ENCODE measurements around the gene RANGAP1.
A peak's percentile ranks its signal among the peaks of the same experiment; 100 is the strongest.

Gene RANGAP1, protein sequence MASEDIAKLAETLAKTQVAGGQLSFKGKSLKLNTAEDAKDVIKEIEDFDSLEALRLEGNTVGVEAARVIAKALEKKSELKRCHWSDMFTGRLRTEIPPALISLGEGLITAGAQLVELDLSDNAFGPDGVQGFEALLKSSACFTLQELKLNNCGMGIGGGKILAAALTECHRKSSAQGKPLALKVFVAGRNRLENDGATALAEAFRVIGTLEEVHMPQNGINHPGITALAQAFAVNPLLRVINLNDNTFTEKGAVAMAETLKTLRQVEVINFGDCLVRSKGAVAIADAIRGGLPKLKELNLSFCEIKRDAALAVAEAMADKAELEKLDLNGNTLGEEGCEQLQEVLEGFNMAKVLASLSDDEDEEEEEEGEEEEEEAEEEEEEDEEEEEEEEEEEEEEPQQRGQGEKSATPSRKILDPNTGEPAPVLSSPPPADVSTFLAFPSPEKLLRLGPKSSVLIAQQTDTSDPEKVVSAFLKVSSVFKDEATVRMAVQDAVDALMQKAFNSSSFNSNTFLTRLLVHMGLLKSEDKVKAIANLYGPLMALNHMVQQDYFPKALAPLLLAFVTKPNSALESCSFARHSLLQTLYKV

DNA sequence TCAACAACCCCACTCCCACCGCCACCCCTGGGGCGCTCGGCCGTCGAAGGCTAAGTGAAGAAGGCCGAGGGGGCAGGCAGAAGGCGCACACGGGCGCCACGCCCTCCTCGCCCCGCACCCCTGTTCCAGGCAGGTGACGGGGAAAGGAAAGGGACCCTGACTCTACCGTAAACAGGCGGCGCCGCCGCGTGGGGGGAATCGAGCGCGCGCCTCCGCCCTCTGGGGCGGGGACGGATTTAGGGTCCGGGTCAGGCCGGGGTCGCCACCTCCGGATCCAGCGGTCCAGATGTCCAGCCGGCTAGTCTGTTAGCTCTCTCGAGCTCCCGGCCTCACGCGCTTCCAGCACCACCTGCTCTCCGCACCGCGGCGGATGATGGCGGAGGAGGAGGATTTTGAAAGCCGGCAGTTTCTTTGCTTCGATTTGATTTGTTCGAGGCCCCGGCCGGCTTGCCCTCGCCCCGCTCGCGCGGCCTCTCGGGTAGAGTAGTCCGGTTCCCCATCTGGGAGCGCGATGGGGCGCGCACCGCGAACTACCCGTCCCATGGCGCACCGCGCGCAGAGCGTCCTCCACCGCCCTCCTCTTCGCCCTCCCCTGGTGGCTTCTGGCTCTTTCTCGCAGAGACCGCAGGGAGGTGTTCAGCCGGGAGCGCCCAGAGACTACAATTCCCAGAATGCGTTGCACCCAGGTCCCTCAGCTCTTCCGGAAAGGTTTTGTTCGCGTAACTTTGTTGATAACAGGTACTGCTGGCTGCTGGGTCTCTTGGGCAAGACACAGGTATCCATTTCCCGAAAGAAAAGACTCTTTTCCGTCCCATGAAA lies at the start of gene RANGAP1:
Gene RANGAP1, minus strand, starts transcription at position 368 of the 819 bp plus-strand sequence. CDS start 5,143 bp downstream, outside the sequence.
- peak within 1 kb of the TSS; percentile 71 for H3K4me3 ChIP-seq (ENCODE audit: low read length)
- peak within 1 kb of the TSS; percentile 68 for H3K9ac ChIP-seq (ENCODE audit: low read length)
- peaks cover 23% of the 10 kb centered on the region for H3K36me3 ChIP-seq (ENCODE audit: control insufficient read depth, low read depth, low read length)
- H3K27ac ChIP-seq (ENCODE audit: low read length), result no peak within 1 kb of the TSS
- no peaks in the 10 kb centered on the region for H3K27me3 ChIP-seq (ENCODE audit: control insufficient read depth, insufficient read depth, low read length)
- H3K9me3 ChIP-seq (ENCODE audit: control insufficient read depth, low read depth, low read length), result no peaks in the 10 kb centered on the region
- peaks cover 22% of the 10 kb centered on the region for H3K4me1 ChIP-seq (ENCODE audit: control insufficient read depth, low read depth, low read length)

DNA sequence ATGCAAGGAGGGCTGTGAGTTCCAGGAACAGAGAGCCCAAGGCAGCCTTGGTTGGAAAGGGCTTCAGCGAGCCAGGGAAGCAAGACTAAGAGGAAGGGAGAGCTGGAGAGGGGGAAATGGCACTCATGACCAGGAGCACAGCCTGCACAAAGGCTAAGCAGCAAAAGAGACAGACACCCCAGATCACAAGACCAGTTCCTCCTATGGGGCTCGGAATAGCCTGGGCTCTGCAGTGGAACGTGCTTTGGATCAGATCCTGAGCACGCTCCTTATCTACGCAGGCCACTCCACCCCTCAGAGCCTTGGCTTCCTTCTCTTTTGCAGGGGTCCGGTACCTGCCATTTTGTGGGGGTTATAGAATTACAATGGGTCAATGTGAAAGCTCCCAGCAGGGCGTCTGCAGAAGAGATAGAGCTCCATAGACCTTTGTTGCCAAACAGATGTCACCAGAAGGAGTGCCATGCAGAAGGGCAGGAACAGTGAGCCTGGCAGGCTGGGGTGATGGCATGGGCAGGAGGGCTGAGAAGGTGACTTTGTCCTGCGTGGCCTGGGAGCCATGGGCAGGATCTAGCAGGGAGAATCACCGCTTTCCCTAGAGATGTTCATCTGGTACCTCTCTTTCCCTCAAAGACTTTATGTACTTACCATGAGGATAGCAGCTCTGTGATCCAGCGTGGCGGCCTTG lies 49.1 kb upstream of the RANGAP1 start:
- Histone ChIP-seq H3K27ac (ENCODE audit: low read length) (no peak overlapping the region), H3K36me3 (ENCODE audit: control insufficient read depth, low read depth, low read length) (peaks cover 30% of the 10 kb centered on the region), H3K4me1 (ENCODE audit: control insufficient read depth, low read depth, low read length) (no peaks in the 10 kb centered on the region), H3K27me3 (ENCODE audit: control insufficient read depth, insufficient read depth, low read length) (no peaks in the 10 kb centered on the region), H3K9ac (ENCODE audit: low read length) (no peak overlapping the region), H3K9me3 (ENCODE audit: control insufficient read depth, low read depth, low read length) (no peaks in the 10 kb centered on the region), H3K4me3 (ENCODE audit: low read length) (no peak overlapping the region)

DNA sequence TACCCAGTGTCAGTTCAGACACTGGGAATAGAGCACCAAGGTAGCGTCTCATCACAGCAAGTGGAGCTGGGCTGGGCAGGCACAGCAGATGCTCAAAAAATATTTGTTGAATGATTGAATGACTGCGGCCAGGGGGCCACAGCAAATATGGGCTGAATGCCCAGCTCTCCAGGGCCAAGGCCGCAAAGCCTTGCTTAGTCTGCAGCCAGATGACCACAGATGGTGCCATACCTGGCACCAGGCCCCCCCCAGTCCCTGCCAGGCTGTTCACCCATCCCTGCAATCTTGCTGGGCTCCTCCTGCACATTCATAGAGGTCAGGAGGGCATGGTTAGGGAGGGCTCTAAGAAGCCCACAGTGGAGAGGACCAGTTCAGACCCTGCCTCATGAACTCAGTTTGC lies 48.2 kb upstream of the RANGAP1 start:
- no peaks in the 10 kb centered on the region for H3K9me3 ChIP-seq (ENCODE audit: control insufficient read depth, low read depth, low read length)
- H3K27ac ChIP-seq (ENCODE audit: low read length), result no peak overlapping the region
- H3K27me3 ChIP-seq (ENCODE audit: control insufficient read depth, insufficient read depth, low read length), result no peaks in the 10 kb centered on the region
- H3K4me1 ChIP-seq (ENCODE audit: control insufficient read depth, low read depth, low read length), result no peaks in the 10 kb centered on the region
- peaks cover 35% of the 10 kb centered on the region for H3K36me3 ChIP-seq (ENCODE audit: control insufficient read depth, low read depth, low read length)
- no peak overlapping the region for H3K4me3 ChIP-seq (ENCODE audit: low read length)
- H3K9ac ChIP-seq (ENCODE audit: low read length), result no peak overlapping the region

DNA sequence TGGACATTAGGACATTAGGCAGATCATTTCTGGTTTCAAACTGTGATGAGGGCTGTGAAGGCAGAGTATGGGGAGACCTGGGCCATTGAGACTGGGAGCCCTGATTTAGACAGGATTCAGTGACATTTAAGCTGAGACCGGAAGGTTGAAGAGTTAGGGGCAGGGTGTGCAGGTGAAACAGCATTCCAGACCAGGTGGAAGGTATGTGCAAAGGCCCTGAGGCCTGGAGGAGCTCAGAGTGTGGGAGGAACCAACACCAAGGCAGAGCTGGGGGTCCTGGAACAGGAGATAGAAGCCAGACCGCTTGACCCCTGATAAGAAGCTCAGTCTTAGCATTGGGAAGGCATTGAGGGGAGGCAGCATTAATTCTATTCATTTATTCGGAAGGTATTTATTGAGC lies 47.8 kb upstream of the RANGAP1 start:
- peaks cover 35% of the 10 kb centered on the region for H3K36me3 ChIP-seq (ENCODE audit: control insufficient read depth, low read depth, low read length)
- no peaks in the 10 kb centered on the region for H3K27me3 ChIP-seq (ENCODE audit: control insufficient read depth, insufficient read depth, low read length)
- no peak overlapping the region for H3K27ac ChIP-seq (ENCODE audit: low read length)
- no peak overlapping the region for H3K9ac ChIP-seq (ENCODE audit: low read length)
- no peak overlapping the region for H3K4me3 ChIP-seq (ENCODE audit: low read length)
- no peaks in the 10 kb centered on the region for H3K9me3 ChIP-seq (ENCODE audit: control insufficient read depth, low read depth, low read length)
- no peaks in the 10 kb centered on the region for H3K4me1 ChIP-seq (ENCODE audit: control insufficient read depth, low read depth, low read length)

DNA sequence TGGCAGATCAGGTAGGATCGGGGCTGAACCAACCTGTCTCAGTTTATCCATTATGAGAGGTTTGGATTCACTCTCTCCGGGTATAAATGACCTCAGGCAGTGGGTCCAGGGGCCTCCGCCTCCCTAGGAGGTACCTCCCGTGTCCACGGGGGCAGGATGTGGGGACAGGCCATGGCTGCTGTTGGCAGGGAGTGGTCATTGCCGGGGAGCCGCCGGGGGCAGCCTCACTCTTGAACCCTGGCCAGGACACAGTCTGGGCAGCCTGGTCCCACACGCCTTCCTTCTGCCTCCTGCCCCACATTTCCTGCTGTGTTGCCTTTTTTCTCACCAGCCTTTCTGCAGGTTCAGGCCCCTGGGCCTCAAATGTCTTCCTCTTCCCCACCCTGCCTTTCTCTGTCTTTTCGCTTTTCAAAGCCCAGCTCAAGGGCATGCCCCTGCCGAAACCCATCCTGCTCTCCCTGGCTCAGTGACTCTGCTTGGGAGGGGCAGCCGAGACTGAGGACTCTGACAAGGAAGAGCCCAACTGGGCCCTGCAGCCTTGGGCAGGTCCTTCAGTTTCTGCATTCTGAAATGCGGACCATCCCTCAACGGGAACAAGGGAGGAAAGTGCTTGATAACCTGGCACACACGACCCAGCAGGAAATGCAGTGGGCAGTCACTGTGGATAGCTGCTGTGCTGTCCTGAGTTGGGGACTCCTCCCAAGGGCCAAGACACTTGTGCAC lies 46.4 kb upstream of the RANGAP1 start:
- Histone ChIP-seq H3K27me3 (ENCODE audit: control insufficient read depth, insufficient read depth, low read length) (no peaks in the 10 kb centered on the region), H3K9me3 (ENCODE audit: control insufficient read depth, low read depth, low read length) (no peaks in the 10 kb centered on the region), H3K27ac (ENCODE audit: low read length) (no peak overlapping the region), H3K4me1 (ENCODE audit: control insufficient read depth, low read depth, low read length) (no peaks in the 10 kb centered on the region), H3K4me3 (ENCODE audit: low read length) (no peak overlapping the region), H3K9ac (ENCODE audit: low read length) (no peak overlapping the region), H3K36me3 (ENCODE audit: control insufficient read depth, low read depth, low read length) (peaks cover 48% of the 10 kb centered on the region)

DNA sequence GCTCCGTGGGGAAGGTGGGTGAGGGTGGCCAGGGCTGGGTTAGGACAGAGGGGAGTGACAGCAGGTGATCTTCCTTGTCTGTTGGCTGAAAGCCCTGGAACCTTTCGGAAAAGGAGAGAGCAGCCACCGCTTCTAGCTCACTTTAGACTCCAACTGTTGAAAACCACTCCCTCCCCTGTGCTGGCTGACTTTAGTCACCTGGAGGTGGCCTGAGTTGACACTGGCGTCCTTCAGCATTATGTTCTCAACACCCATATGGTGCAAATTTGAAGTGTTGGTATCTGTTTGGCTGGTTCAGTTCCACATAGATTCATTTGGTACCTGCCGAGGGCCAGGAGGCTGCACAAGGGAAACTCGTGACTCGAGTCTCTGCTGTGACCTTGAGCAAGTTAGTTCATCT lies 44.2 kb upstream of the RANGAP1 start:
- no peaks in the 10 kb centered on the region for H3K4me1 ChIP-seq (ENCODE audit: control insufficient read depth, low read depth, low read length)
- H3K9me3 ChIP-seq (ENCODE audit: control insufficient read depth, low read depth, low read length), result no peaks in the 10 kb centered on the region
- H3K4me3 ChIP-seq (ENCODE audit: low read length), result no peak overlapping the region
- H3K27ac ChIP-seq (ENCODE audit: low read length), result no peak overlapping the region
- no peaks in the 10 kb centered on the region for H3K27me3 ChIP-seq (ENCODE audit: control insufficient read depth, insufficient read depth, low read length)
- H3K9ac ChIP-seq (ENCODE audit: low read length), result no peak overlapping the region
- H3K36me3 ChIP-seq (ENCODE audit: control insufficient read depth, low read depth, low read length), result peaks cover 62% of the 10 kb centered on the region

DNA sequence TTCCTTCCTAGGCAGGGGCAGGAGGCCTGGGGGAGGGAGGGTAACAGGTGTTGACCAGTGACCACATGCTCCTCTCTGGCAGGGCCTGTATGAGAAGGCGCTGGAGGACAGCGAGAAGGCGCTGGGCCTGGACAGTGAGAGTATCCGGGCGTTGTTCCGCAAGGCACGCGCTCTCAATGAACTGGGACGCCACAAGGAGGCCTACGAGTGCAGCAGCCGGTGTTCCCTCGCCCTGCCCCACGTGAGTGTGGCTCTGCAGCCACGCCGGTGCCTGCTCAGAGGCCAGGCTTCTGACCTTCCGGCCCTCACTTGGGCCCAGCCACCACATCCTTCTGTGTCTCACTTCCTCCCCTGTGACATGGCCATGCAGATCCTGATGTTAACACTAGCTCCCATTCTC lies 41.1 kb upstream of the RANGAP1 start:
- H3K4me3 ChIP-seq (ENCODE audit: low read length), result no peak overlapping the region
- H3K27ac ChIP-seq (ENCODE audit: low read length), result no peak overlapping the region
- H3K27me3 ChIP-seq (ENCODE audit: control insufficient read depth, insufficient read depth, low read length), result no peaks in the 10 kb centered on the region
- no peaks in the 10 kb centered on the region for H3K9me3 ChIP-seq (ENCODE audit: control insufficient read depth, low read depth, low read length)
- no peaks in the 10 kb centered on the region for H3K4me1 ChIP-seq (ENCODE audit: control insufficient read depth, low read depth, low read length)
- peaks cover 56% of the 10 kb centered on the region for H3K36me3 ChIP-seq (ENCODE audit: control insufficient read depth, low read depth, low read length)
- no peak overlapping the region for H3K9ac ChIP-seq (ENCODE audit: low read length)

DNA sequence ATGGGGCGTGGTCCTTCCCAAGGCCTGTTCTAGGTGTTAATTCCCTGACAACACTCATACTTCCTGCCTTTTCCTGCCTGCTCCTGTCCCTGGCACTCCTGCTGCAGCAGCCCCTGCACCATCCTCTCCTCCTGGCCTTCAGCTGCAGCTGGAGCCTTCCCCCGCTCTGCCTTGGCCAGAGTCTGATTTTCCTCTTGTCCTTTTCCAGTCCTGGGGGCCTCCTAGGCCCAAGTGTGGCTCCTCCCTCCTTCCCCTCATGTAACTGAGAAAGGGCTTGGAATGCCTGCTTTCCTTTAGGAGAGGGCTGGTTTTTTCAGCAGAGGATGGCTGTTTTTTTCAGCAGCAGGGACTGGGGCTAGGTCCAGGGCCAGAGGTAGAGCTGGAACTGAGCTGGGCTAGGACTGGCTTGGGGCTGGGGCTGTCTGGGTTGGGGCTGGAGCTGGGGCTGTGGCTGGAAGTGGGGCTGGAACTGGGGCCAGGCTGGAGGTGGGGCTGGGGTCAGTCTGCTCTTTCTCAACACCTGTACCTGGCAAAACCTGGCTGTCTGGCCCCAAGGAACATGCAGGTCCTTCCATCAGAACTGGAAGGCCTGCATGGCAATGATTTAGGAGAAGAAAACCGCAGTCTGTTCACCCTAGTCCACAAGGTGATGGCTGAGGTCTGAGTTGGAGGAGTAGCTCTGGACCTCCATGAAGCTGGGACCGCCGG lies 39.0 kb upstream of the RANGAP1 start:
- H3K27me3 ChIP-seq (ENCODE audit: control insufficient read depth, insufficient read depth, low read length), result no peaks in the 10 kb centered on the region
- no peaks in the 10 kb centered on the region for H3K9me3 ChIP-seq (ENCODE audit: control insufficient read depth, low read depth, low read length)
- peaks cover 47% of the 10 kb centered on the region for H3K36me3 ChIP-seq (ENCODE audit: control insufficient read depth, low read depth, low read length)
- no peak overlapping the region for H3K27ac ChIP-seq (ENCODE audit: low read length)
- H3K9ac ChIP-seq (ENCODE audit: low read length), result no peak overlapping the region
- no peaks in the 10 kb centered on the region for H3K4me1 ChIP-seq (ENCODE audit: control insufficient read depth, low read depth, low read length)
- H3K4me3 ChIP-seq (ENCODE audit: low read length), result no peak overlapping the region

DNA sequence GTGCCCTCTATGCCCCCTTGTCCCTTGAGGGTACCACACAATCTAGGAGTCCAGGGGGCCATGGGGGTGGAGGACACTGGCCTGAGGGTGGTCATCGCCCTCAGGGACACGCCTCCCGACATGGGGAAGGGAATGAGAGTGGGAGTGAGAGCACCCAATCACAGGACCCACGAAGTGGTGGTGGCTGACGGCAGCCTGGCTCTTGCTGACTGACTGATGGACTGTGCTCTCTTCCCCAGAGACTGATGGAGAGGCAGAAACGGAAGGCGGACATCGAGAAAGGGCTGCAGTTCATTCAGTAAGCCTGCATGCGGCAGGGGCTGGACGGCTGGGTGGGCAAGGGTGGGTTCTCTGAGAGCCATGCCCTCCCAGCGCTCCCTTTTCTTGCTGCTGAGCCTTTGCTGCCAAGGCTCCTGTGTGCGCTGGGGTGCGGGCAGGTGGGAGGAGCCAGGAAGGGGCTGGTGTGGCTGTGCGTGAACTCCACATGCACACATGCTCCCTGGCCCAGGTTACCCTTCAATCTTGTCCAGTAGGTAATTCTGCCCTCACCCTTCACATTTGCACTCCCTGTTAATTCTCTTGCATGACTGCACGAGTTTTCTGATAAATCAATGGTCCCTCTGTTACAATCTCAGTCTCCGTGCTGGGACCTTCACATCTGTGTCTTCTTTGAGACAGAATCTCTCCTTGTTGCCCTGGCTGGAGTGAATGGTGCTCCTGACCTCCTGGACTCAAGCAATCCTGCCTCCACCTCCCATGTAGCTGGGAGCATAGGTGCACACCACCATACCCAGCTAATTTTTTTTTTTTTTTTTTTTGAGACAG lies 34.6 kb upstream of the RANGAP1 start:
- Histone ChIP-seq H3K9ac (ENCODE audit: low read length) (no peak overlapping the region), H3K27ac (ENCODE audit: low read length) (no peak overlapping the region), H3K4me1 (ENCODE audit: control insufficient read depth, low read depth, low read length) (no peaks in the 10 kb centered on the region)

DNA sequence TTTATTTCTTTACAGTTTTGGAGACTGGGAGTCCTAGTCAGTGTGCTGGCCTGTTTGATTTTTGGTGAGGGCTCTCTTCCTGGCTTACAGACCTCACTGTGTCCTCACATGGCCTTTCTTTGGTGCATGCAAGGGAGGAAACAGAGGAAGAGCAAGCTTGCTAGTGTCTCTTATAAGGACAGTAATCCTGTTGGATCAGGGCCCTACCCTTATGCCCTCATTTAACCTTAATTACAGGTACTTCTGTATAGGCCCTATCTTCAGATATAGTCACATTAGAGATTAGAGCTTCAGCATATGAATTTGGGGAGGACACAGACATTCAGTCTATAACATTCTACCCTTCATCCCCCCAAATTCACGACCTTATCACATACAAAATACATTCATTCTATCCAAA lies 29.6 kb upstream of the RANGAP1 start:
- no peak overlapping the region for H3K9ac ChIP-seq (ENCODE audit: low read length)
- H3K27ac ChIP-seq (ENCODE audit: low read length), result no peak overlapping the region
- no peak overlapping the region for H3K4me3 ChIP-seq (ENCODE audit: low read length)
- H3K27me3 ChIP-seq (ENCODE audit: control insufficient read depth, insufficient read depth, low read length), result no peaks in the 10 kb centered on the region
- H3K4me1 ChIP-seq (ENCODE audit: control insufficient read depth, low read depth, low read length), result peaks cover 6% of the 10 kb centered on the region
- H3K36me3 ChIP-seq (ENCODE audit: control insufficient read depth, low read depth, low read length), result no peaks in the 10 kb centered on the region
- no peaks in the 10 kb centered on the region for H3K9me3 ChIP-seq (ENCODE audit: control insufficient read depth, low read depth, low read length)

More for the DNA sequence above, 34.6 kb upstream of the RANGAP1 start:
- Histone ChIP-seq H3K36me3 (ENCODE audit: control insufficient read depth, low read depth, low read length) (peaks cover 16% of the 10 kb centered on the region), H3K27me3 (ENCODE audit: control insufficient read depth, insufficient read depth, low read length) (no peaks in the 10 kb centered on the region), H3K4me3 (ENCODE audit: low read length) (no peak overlapping the region), H3K9me3 (ENCODE audit: control insufficient read depth, low read depth, low read length) (no peaks in the 10 kb centered on the region)
